ENCODE measurements around the gene WSB1. TPM values are rescaled to one million over a fixed set of nuclear protein-coding genes. Genes with fewer than 3 reads are reported as not detected.

WSB1 gene
- total and polyA plus RNA-seq, 2 of the 8 experiments (the other 6 are each of a cell fraction or from before 2014, with no cell fraction given), result 113 to 140 TPM

DNA sequence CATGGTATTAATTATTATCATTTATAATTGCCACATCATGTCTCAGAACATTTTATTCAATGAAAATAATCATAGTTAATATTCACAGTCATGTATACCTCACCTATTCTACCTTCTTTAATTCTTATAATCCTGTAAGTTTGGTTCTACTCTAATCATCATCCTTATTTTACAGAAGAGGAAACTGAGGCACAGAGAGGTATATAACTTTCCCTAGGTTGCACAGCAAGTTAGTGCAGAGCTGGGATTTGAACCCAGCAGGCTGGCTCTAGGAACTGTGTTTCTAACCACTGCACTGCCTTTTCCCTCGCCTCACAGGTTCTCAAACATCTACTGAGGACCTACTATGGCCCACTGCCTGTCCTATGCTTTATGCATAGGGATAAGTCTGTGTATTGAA is 32.7 kb downstream of the WSB1 start:
- H2BK20ac ChIP-seq (ENCODE audit: low read length), result no peak overlapping the region
- DNase-seq (ENCODE audit: low read depth in 1 of 2, low spot score in 2 of 2), result no peak
- H2BK12ac ChIP-seq (ENCODE audit: low read depth, low read length), result no peak overlapping the region
- CTCF ChIA-PET (ENCODE audit: partially characterized antibody), result interaction anchor here (0.6 to 2.5 kb wide), 8 partner anchors 8 to 328 kb away, joined by 3 to 11 read pairs (median 3); no protein-coding TSS in a partner anchor
- POLR2A ChIA-PET (ENCODE audit: partially characterized antibody), result interaction anchor here (3.4 kb wide), 1 partner anchor 33 kb away, joined by 12 read pairs; the partner anchor contains the start of gene WSB1
- H3K27me3 ChIP-seq (replicated peaks in 1 of 4; ENCODE audit: control insufficient read depth in 3 of 4, extremely low read depth in 1 of 4, insufficient read depth in 3 of 4, low read length in 3 of 4), result no peaks in the 10 kb centered on the region; a peak in 1 of 7 replicates
- no peak overlapping the region for H2BK120ac ChIP-seq (replicated peaks; ENCODE audit: low read depth, low read length)
- no peak overlapping the region for H3K56ac ChIP-seq (replicated peaks; ENCODE audit: insufficient read length, low read depth, low read length)
- no peak overlapping the region for H3K9ac ChIP-seq (replicated peaks in 1 of 4; ENCODE audit: extremely low read depth in 1 of 4, low read depth in 3 of 4, low read length in 3 of 4)
- peaks cover 0 to 1% (median 0%) of the 10 kb centered on the region in 4 experiments; a peak in 1 of 7 replicates for H3K4me1 ChIP-seq (replicated peaks in 1 of 4; ENCODE audit: control insufficient read depth in 3 of 4, insufficient read depth in 4 of 4, low read length in 3 of 4)
- H3K18ac ChIP-seq (ENCODE audit: extremely low read depth, low read length), result no peak overlapping the region
- no peak overlapping the region for H2AFZ ChIP-seq (ENCODE audit: low read length)
- no peak overlapping the region for H2BK15ac ChIP-seq (ENCODE audit: low read length)
- H2AK5ac ChIP-seq (ENCODE audit: low read depth, low read length), result no peak overlapping the region
- no peak overlapping the region for H3K27ac ChIP-seq (ENCODE audit: low read depth, low read length)
- H3K9me3 ChIP-seq (ENCODE audit: insufficient read depth in 2 of 2, low read depth in 1 of 2, low read length in 1 of 2), result no peaks in the 10 kb centered on the region
- no peak overlapping the region for H3K4ac ChIP-seq (replicated peaks; ENCODE audit: insufficient read length, low read depth, low read length)
- no peak overlapping the region for H4K8ac ChIP-seq (ENCODE audit: extremely low read depth, insufficient read depth, low read length)
- no peaks in the 10 kb centered on the region for H3K36me3 ChIP-seq (ENCODE audit: control insufficient read depth in 2 of 4, insufficient read depth in 4 of 4, low read length in 3 of 4)
- no peak overlapping the region for H3K23ac ChIP-seq (ENCODE audit: insufficient read length)
- WGBS, 2 experiments (ENCODE audit: extremely low coverage in 1 of 2, insufficient coverage in 1 of 2, insufficient read length in 1 of 2, insufficient replicate concordance in 2 of 2, low coverage in 1 of 2, low lambda C conversion rate in 2 of 2, missing lambda C conversion rate in 1 of 2), result 79% methylated on average over 1 of the region's 1 CpG; no CpG with 5 or more reads in 1 of the 2 experiments
- no peak for FAIRE-seq
- H2BK5ac ChIP-seq (ENCODE audit: low read depth, low read length), result no peak overlapping the region
- no peak overlapping the region for H3K4me3 ChIP-seq (ENCODE audit: extremely low read depth in 1 of 4, insufficient read depth in 2 of 4, low read depth in 3 of 4, low read length in 4 of 4)
- H4K91ac ChIP-seq (replicated peaks; ENCODE audit: insufficient read length, low read length), result no peak overlapping the region
- H4K20me1 ChIP-seq (replicated peaks in 1 of 2; ENCODE audit: control insufficient read depth in 1 of 2, insufficient read depth in 2 of 2, low read length in 2 of 2), result no peaks in the 10 kb centered on the region
- no peaks in the 10 kb centered on the region for H3K23me2 ChIP-seq (ENCODE audit: low read depth, low read length)
- no peak overlapping the region for H4K5ac ChIP-seq (ENCODE audit: insufficient read length, low read depth, low read length)
- H3K14ac ChIP-seq (ENCODE audit: insufficient read length), result no peak overlapping the region
- no peaks in the 10 kb centered on the region for H3K79me1 ChIP-seq (ENCODE audit: low read depth, low read length)
- H3K4me2 ChIP-seq (ENCODE audit: insufficient read depth in 1 of 2, low read depth in 2 of 2, low read length in 2 of 2), result no peak overlapping the region
- TF ChIP-seq NRF1 (IDR thresholded peaks at IDR 0.05; ENCODE audit: low read depth, low read length) (no peak), BCL11A (IDR thresholded peaks at IDR 0.05; ENCODE audit: low read depth in 2 of 2, low read length in 2 of 2) (no peak), TBP (IDR thresholded peaks at IDR 0.05; ENCODE audit: low read depth, low read length) (no peak), BRCA1 (IDR thresholded peaks at IDR 0.05; ENCODE audit: low read depth, low read length) (no peak), SIRT6 (IDR thresholded peaks at IDR 0.05; ENCODE audit: low read length) (no peak), RNF2 (IDR thresholded peaks at IDR 0.05; ENCODE audit: borderline replicate concordance, low read depth, low read length, missing control alignments, poor library complexity, severe bottlenecking) (no peak), MAX (IDR thresholded peaks at IDR 0.05) (no peak), SUZ12 (IDR thresholded peaks at IDR 0.05; ENCODE audit: low read length) (no peak), NANOG (IDR thresholded peaks at IDR 0.05; ENCODE audit: insufficient read depth, low read depth, low read length, poor library complexity, severe bottlenecking) (no peak), POU5F1 (IDR thresholded peaks at IDR 0.05; ENCODE audit: low read depth, low read length) (no peak)
- H3K79me2 ChIP-seq (ENCODE audit: control insufficient read depth in 1 of 2, insufficient read depth in 2 of 2, low read length in 2 of 2), result no peaks in the 10 kb centered on the region

All from H1 (cell line).